ENCODE data around the gene RERGL. TPM values are rescaled to one million over a fixed set of nuclear protein-coding genes. Genes with fewer than 3 reads are reported as not detected.

RERGL gene
- total and polyA plus RNA-seq, 2 experiments from 2014 or later: not detected

GRCh38 chr12:18120899-18121298, 30.9 kb upstream of the RERGL start:
- TF ChIP-seq CTCF (IDR thresholded peaks at IDR 0.05; ENCODE audit: low read depth, low read length): no peak
- Histone ChIP-seq H3K27me3 (no peaks in the 10 kb centered on the region), H3K9me3 (ENCODE audit: low read depth) (no peaks in the 10 kb centered on the region), H3K4me3 (no peak overlapping the region), H3K27ac (no peak overlapping the region), H3K4me1 (ENCODE audit: low read depth) (no peaks in the 10 kb centered on the region), H3K36me3 (no peaks in the 10 kb centered on the region)
- DNase-seq (ENCODE audit: low read depth in 1 of 2, low spot score in 1 of 2): no peak

GRCh38 chr12:18108611-18109010, 18.6 kb upstream of the RERGL start:
- Histone ChIP-seq H3K27ac (no peak overlapping the region), H3K4me3 (no peak overlapping the region), H3K36me3 (no peaks in the 10 kb centered on the region), H3K27me3 (no peaks in the 10 kb centered on the region), H3K9me3 (ENCODE audit: low read depth) (no peaks in the 10 kb centered on the region), H3K4me1 (ENCODE audit: low read depth) (no peaks in the 10 kb centered on the region)
- no peak for DNase-seq (ENCODE audit: low read depth in 1 of 2, low spot score in 1 of 2)
- no peak for TF ChIP-seq CTCF (IDR thresholded peaks at IDR 0.05; ENCODE audit: low read depth, low read length)

GRCh38 chr12:18103624-18104023, 13.6 kb upstream of the RERGL start:
- Histone ChIP-seq H3K27ac (no peak overlapping the region), H3K27me3 (no peaks in the 10 kb centered on the region), H3K9me3 (ENCODE audit: low read depth) (no peaks in the 10 kb centered on the region), H3K4me1 (ENCODE audit: low read depth) (no peaks in the 10 kb centered on the region), H3K36me3 (no peaks in the 10 kb centered on the region), H3K4me3 (no peak overlapping the region)
- TF ChIP-seq CTCF (IDR thresholded peaks at IDR 0.05; ENCODE audit: low read depth, low read length): no peak
- DNase-seq (ENCODE audit: low read depth in 1 of 2, low spot score in 1 of 2): no peak

- Histone ChIP-seq H3K4me3 (no peak overlapping the region), H3K9me3 (ENCODE audit: low read depth) (no peaks in the 10 kb centered on the region), H3K27me3 (no peaks in the 10 kb centered on the region), H3K4me1 (ENCODE audit: low read depth) (no peaks in the 10 kb centered on the region), H3K36me3 (no peaks in the 10 kb centered on the region), H3K27ac (no peak overlapping the region)
- DNase-seq (ENCODE audit: low read depth in 1 of 2, low spot score in 1 of 2): no peak
- TF ChIP-seq CTCF (IDR thresholded peaks at IDR 0.05; ENCODE audit: low read depth, low read length): no peak
Measured at GRCh38 chr12:18101043-18101442, 11.1 kb upstream of the RERGL start.

GRCh38 chr12:18084080-18084479, 5.9 kb downstream of the RERGL start:
- H3K4me1 ChIP-seq (ENCODE audit: low read depth): no peaks in the 10 kb centered on the region
- H3K9me3 ChIP-seq (ENCODE audit: low read depth): no peaks in the 10 kb centered on the region
- no peak overlapping the region for H3K27ac ChIP-seq
- DNase-seq (ENCODE audit: low read depth in 1 of 2, low spot score in 1 of 2): no peak
- H3K4me3 ChIP-seq: no peak overlapping the region
- H3K36me3 ChIP-seq: no peaks in the 10 kb centered on the region
- H3K27me3 ChIP-seq: no peaks in the 10 kb centered on the region
- TF ChIP-seq CTCF (IDR thresholded peaks at IDR 0.05; ENCODE audit: low read depth, low read length): no peak
